Measurements from ENCODE around the gene UAP1.

Gene UAP1

GRCh38 chr1:162612606-162613400, 51.3 kb downstream of the UAP1 start:
- no peak for DNase-seq (ENCODE audit: low read depth in 2 of 3, low spot score in 1 of 3)

- DNase-seq (ENCODE audit: low read depth in 2 of 3, low spot score in 1 of 3) = no peak
Observed at GRCh38 chr1:162616848-162617247, 55.3 kb downstream of the UAP1 start.

GRCh38 chr1:162617513-162617912, 56.0 kb downstream of the UAP1 start:
- DNase-seq (ENCODE audit: low read depth in 2 of 3, low spot score in 1 of 3) = no peak

GRCh38 chr1:162619076-162619475, 57.6 kb downstream of the UAP1 start:
- no peak for DNase-seq (ENCODE audit: low read depth in 2 of 3, low spot score in 1 of 3)

- no peak for DNase-seq (ENCODE audit: low read depth in 2 of 3, low spot score in 1 of 3)
Observed at GRCh38 chr1:162621256-162621655, 59.7 kb downstream of the UAP1 start.

GRCh38 chr1:162625679-162626078, 64.2 kb downstream of the UAP1 start:
- no peak for DNase-seq (ENCODE audit: low read depth in 2 of 3, low spot score in 1 of 3)

GRCh38 chr1:162626094-162626493, 64.6 kb downstream of the UAP1 start:
- no peak for DNase-seq (ENCODE audit: low read depth in 2 of 3, low spot score in 1 of 3)

- DNase-seq (ENCODE audit: low read depth in 2 of 3, low spot score in 1 of 3) = no peak
Observed at GRCh38 chr1:162626761-162627160, 65.2 kb downstream of the UAP1 start.

GRCh38 chr1:162627662-162628296, 66.3 kb downstream of the UAP1 start:
- no peak for DNase-seq (ENCODE audit: low read depth in 2 of 3, low spot score in 1 of 3)

GRCh38 chr1:162629077-162629627, 67.6 kb downstream of the UAP1 start:
- no peak for DNase-seq (ENCODE audit: low read depth in 2 of 3, low spot score in 1 of 3)

GRCh38 chr1:162629651-162630050, 68.1 kb downstream of the UAP1 start:
- no peak for DNase-seq (ENCODE audit: low read depth in 2 of 3, low spot score in 1 of 3)

- no peak for DNase-seq (ENCODE audit: low read depth in 2 of 3, low spot score in 1 of 3)
Observed at GRCh38 chr1:162631546-162632191, 70.1 kb downstream of the UAP1 start.

- DNase-seq (ENCODE audit: low read depth in 2 of 3, low spot score in 1 of 3) = no peak
Observed at GRCh38 chr1:162632217-162632666, 70.7 kb downstream of the UAP1 start, which contains the start of gene DDR2. TSS of gene DDR2 (plus strand) at chr1:162632464. CDS start at chr1:162719064, 86,600 bp downstream.

- no peak for DNase-seq (ENCODE audit: low read depth in 2 of 3, low spot score in 1 of 3)
Observed at GRCh38 chr1:162632698-162633080, 71.2 kb downstream of the UAP1 start.

GRCh38 chr1:162633081-162633762, 71.7 kb downstream of the UAP1 start:
- no peak for DNase-seq (ENCODE audit: low read depth in 2 of 3, low spot score in 1 of 3)

- no peak for DNase-seq (ENCODE audit: low read depth in 2 of 3, low spot score in 1 of 3)
Observed at GRCh38 chr1:162635418-162635817, 73.9 kb downstream of the UAP1 start.

- DNase-seq (ENCODE audit: low read depth in 2 of 3, low spot score in 1 of 3) = no peak
Observed at GRCh38 chr1:162639718-162640117, 78.2 kb downstream of the UAP1 start.

GRCh38 chr1:162641114-162641513, 79.6 kb downstream of the UAP1 start:
- no peak for DNase-seq (ENCODE audit: low read depth in 2 of 3, low spot score in 1 of 3)

- no peak for DNase-seq (ENCODE audit: low read depth in 2 of 3, low spot score in 1 of 3)
Observed at GRCh38 chr1:162644986-162645314, 83.4 kb downstream of the UAP1 start.

GRCh38 chr1:162645666-162646065, 84.1 kb downstream of the UAP1 start:
- no peak for DNase-seq (ENCODE audit: low read depth in 2 of 3, low spot score in 1 of 3)

- no peak for DNase-seq (ENCODE audit: low read depth in 2 of 3, low spot score in 1 of 3)
Observed at GRCh38 chr1:162649583-162649982, 88.1 kb downstream of the UAP1 start.
